ENCODE measurements around the gene CSMD2.
A peak's percentile ranks its signal among the peaks of the same experiment; 100 is the strongest.

DNA sequence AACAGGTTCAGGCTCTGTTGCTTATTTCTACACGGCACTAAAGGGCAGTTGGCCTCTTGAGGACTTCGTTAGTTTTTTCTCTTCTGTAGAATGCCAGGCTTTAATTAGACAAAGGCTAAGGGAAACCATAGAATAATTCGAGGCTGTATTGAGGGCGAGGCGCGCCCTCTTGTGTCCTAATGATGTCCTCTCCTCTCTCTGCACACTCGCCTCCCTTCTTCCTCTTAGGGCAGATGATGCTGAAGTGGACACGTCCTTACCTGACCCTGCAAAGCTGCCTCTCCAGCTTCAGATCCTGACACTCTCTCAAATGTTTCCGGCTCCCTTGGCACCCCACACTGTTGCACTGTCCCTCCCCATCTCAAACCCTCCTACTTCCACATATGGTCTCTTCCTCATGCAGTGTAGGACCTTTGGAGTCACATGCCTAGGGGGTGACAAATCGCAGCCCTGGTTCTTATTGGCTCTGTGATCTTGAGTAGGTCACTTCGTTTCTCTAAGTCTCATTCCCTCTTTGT is 694.5 kb downstream of the CSMD2 start:
- TF ChIP-seq CTCF (conservative IDR thresholded peaks at IDR 0.05; ENCODE audit: low read depth in 2 of 2) (peak; percentile 80 to 92), REST (IDR thresholded peaks at IDR 0.05; ENCODE audit: unreplicated experiment) (no peak), POLR2AphosphoS5 (IDR thresholded peaks at IDR 0.05; ENCODE audit: low read depth) (no peak), ZNF462 (CRISPR knock-in tag; IDR thresholded peaks at IDR 0.05) (no peak), EZH2 (IDR thresholded peaks at IDR 0.05; ENCODE audit: low read depth, unreplicated experiment) (no peak), EZH2phosphoT487 (IDR thresholded peaks at IDR 0.05; ENCODE audit: unreplicated experiment) (no peak)
